ENCODE measurements around the gene C1GALT1C1L.
A peak's percentile ranks its signal among the peaks of the same experiment; 100 is the strongest.
"Not testable (repeated sequence)": the region's sequence is repeated elsewhere in the genome, so short reads cannot be mapped to it uniquely, and the experiment has no call there.

C1GALT1C1L gene

DNA sequence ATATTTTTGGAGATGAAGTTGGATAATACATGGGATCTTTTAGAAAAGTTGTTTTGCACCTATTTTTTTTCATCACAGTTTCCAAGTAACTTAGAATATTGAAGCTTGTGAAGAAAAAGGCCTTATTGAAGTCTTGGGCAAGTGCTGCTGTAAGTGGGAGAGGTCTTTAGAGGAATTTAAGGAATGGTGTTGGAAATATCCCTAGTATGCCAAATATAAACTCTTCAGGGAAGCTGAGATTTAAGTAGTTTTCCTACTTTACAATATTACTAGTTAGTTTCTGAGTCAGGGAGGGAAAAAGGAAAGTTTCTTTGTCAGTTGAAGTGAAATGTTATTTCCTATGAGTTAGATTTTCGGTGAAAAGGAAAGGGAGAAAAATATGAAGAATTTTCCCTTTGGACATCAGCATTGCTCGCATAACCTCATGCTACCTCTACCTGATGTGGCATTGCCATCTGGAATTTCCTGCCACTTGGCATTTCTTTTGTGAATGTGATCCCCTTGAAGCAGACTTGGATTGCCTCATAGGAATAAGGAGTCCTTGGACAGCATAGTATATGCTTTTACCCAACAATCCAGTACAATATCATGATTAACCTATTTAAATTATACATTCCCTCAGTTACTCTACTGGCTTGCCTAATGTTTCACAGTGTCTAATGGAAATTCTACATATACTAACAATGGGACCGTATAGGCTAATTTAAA lies 27.1 kb downstream of the C1GALT1C1L start:
- no peak for DNase-seq

DNA sequence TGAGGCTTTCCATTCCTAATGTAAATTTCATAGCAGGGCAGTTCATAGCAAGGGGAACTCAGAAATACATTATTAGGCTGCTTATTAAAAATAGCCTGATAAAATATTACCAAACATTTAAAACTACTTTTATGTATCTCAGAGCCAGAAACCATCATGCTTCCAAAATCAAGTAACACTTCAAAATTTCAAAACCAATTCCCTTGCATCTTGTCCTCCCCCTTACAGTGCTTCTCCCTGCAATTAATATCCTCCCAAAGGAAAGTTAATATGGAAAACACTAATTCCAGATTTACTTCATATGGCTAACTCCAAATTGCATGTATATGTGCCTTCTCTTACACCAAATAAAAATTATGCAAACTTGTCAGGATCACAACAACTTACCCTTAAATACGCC lies 32.5 kb downstream of the C1GALT1C1L start:
- no peak for DNase-seq

- no peak for DNase-seq
Measured at GRCh38 chr2:43642363-43642762, 33.9 kb downstream of the C1GALT1C1L start.

DNA sequence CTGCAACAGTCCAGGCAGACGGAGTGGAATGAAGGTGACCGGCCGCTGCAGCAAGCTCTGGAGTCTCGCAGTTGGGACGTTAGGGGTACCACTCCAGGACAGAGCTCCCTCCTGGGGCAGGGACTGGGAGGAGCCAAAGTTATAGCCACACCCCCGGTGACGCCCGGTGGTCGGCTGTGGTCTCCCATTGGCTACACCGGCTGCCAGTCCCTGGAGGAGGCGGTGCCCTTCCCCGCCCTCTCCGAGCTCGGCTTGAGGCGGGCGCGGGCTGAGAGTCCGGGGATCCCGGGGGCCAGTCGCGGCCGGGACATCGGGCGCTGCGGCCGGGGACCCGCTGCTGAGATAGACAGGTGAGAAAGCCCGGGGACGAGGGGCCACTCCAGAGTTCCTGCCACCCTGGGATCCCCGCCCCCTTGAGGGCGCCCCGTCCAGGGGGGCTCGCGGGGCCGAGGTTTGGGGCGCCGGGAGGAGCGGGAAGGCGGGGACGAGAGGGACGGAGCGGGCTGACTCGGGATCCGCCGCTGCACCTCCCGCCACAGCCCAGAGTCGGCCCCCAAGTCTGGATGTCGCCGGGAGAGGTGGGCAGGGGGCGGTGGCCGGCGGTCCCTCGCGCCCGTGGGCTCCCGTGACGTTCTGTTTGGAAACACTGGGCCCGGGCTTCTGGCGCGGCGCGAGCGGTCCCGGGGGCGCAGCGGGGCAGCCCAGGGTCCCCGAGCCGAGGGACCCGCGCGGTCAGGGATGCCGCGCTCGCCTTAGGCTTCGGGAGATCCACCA lies 39.0 kb downstream of the C1GALT1C1L start, which contains the start of gene PLEKHH2:
Gene PLEKHH2, plus strand, starts transcription at position 231 of the 774 bp plus-strand sequence. CDS start 7,414 bp downstream, outside the sequence.
- DNase-seq = peak; percentile 85

GRCh38 chr2:43636621-43637020 lies 39.6 kb downstream of the C1GALT1C1L start:
- no peak for DNase-seq

- DNase-seq = not testable (repeated sequence)
Measured at GRCh38 chr2:43636153-43636552, 40.1 kb downstream of the C1GALT1C1L start.

GRCh38 chr2:43634604-43635306 lies 41.5 kb downstream of the C1GALT1C1L start:
- no peak for DNase-seq

- DNase-seq = no peak
Measured at GRCh38 chr2:43631618-43632317, 44.5 kb downstream of the C1GALT1C1L start.

Data from suppressor macrophage treated with lipopolysaccharide for 4 hours (primary cell).